IgD-negative memory B cell (primary cell): ENCODE results near the gene LRRC1. TPM values are rescaled to one million over a fixed set of nuclear protein-coding genes. Genes with fewer than 3 reads are reported as not detected.
A peak's percentile ranks its signal among the peaks of the same experiment; 100 is the strongest.

Experiments used
- H3K27ac Mint-ChIP-seq, 3 donors: one replicate each; pipeline ENCODE4 v1.8.0; 2020 to 2022; ENCODE audit warnings: mild to moderate bottlenecking in 3 of 3, mixed read lengths in 3 of 3, moderate library complexity in 1 of 3
- H3K27me3 Mint-ChIP-seq: one replicate; pipeline ENCODE4 v1.8.0; 2021; ENCODE audit warnings: mixed read lengths
- H3K36me3 Mint-ChIP-seq: one replicate; pipeline ENCODE4 v1.8.0; 2020; ENCODE audit warnings: mild to moderate bottlenecking, mixed read lengths
- H3K4me1 Mint-ChIP-seq, 3 donors: one replicate each; pipeline ENCODE4 v1.8.0; 2020 to 2022; ENCODE audit warnings: mixed read lengths in 3 of 3, mild to moderate bottlenecking in 1 of 3
- H3K4me3 Mint-ChIP-seq, 4 donors: one replicate each; pipeline ENCODE4 v1.8.0; 2020 to 2022; ENCODE audit warnings: mild to moderate bottlenecking in 4 of 4, mixed read lengths in 4 of 4, moderate library complexity in 3 of 4
- H3K9me3 Mint-ChIP-seq, 3 donors: one replicate each; pipeline ENCODE4 v1.8.0; 2020 to 2021; ENCODE audit warnings: mixed read lengths in 3 of 3, mild to moderate bottlenecking in 1 of 3
- polyA plus RNA-seq: library from polyadenylated mRNA; unstranded; fragments of 300-500 nt; fragmentation: Illumina TruSeq; gene quantifications from one replicate; pipeline ENCODE4 v1.2.3, GENCODE V29; 2021

The LRRC1 gene
- polyA plus RNA-seq, 1 donor from 2014 or later, result 5.0 TPM

- no peak overlapping the region for H3K27ac Mint-ChIP-seq
- H3K4me1 Mint-ChIP-seq, result peaks cover 6 to 8% (median 7%) of the 10 kb centered on the region in 3 donors
- no peaks in the 10 kb centered on the region for H3K36me3 Mint-ChIP-seq
- H3K9me3 Mint-ChIP-seq, result peaks cover 0 to 1% (median 0%) of the 10 kb centered on the region in 3 donors
- no peaks in the 10 kb centered on the region for H3K27me3 Mint-ChIP-seq
- H3K4me3 Mint-ChIP-seq, result no peak overlapping the region
Observed at GRCh38 chr6:53833155-53833554, 38.4 kb downstream of the LRRC1 start.

GRCh38 chr6:53834132-53834531 is 39.3 kb downstream of the LRRC1 start:
- H3K9me3 Mint-ChIP-seq, result peaks cover 0 to 1% (median 0%) of the 10 kb centered on the region in 3 donors
- H3K27ac Mint-ChIP-seq, result no peak overlapping the region
- no peak overlapping the region for H3K4me3 Mint-ChIP-seq
- H3K27me3 Mint-ChIP-seq, result no peaks in the 10 kb centered on the region
- no peaks in the 10 kb centered on the region for H3K36me3 Mint-ChIP-seq
- peaks cover 9 to 12% (median 10%) of the 10 kb centered on the region in 3 donors for H3K4me1 Mint-ChIP-seq

GRCh38 chr6:53837865-53838769 is 43.3 kb downstream of the LRRC1 start:
- Mint-ChIP-seq H3K36me3 (peaks cover 5% of the 10 kb centered on the region), H3K9me3 (peaks cover 0 to 5% (median 0%) of the 10 kb centered on the region in 3 donors), H3K27me3 (no peaks in the 10 kb centered on the region), H3K27ac (no peak overlapping the region), H3K4me3 (peak overlapping the region in 1 of 4 donors; percentile 29), H3K4me1 (peaks cover 5 to 12% (median 6%) of the 10 kb centered on the region in 3 donors)

GRCh38 chr6:53840027-53840426 is 45.2 kb downstream of the LRRC1 start:
- Mint-ChIP-seq H3K27ac (peak overlapping the region in 1 of 3 donors; percentile 87), H3K36me3 (peaks cover 7% of the 10 kb centered on the region), H3K27me3 (no peaks in the 10 kb centered on the region), H3K4me3 (no peak overlapping the region), H3K9me3 (peaks cover 0 to 5% (median 0%) of the 10 kb centered on the region in 3 donors), H3K4me1 (peaks cover 5 to 12% (median 6%) of the 10 kb centered on the region in 3 donors)

DNA sequence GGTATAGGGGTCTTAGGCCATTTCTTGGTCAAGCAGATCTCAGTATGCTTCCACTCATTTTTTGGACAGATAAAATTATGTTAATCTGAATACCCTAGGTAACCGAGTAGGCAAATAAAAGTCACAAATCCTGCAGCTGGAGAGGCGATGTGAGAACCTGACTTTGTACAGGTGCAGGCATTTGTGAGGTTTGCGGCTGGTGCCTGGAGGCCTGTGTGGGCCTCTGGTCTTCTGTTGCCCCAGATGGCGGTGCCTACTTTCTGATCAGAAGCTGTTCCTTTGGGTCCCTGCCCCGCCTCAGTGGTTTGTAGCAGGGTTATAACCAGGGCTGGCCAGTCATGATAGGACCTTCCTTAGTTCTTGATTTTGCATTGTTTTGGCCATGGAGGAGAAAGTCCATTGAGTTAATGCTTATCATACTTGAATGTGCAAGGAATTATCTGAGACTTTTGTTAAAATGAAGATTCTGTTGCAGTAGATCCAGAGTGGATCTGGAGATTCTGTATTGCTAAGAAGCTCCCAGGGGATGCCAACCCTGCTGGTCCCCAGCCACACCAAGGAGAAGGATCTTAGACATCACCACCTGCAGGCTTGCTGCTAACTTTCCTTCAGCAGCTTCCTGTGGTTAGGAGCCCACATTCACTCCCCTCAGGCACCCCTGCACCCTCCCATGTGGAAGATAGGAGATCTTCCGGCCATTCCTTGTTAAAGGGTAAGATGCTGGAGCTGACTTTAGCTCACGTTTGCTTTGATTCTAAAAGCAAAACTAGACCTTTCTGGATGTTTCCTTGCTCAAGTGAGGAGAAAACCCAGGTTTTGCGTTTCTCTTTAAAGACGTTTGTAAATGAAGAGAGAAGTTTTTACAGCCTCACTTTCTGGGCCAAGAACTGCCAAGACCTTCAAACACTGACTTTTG is 50.7 kb downstream of the LRRC1 start:
- H3K27me3 Mint-ChIP-seq, result no peaks in the 10 kb centered on the region
- no peaks in the 10 kb centered on the region for H3K4me1 Mint-ChIP-seq
- peak overlapping the region in 1 of 4 donors; percentile 17 for H3K4me3 Mint-ChIP-seq
- H3K9me3 Mint-ChIP-seq, result no peaks in the 10 kb centered on the region
- peaks cover 7% of the 10 kb centered on the region for H3K36me3 Mint-ChIP-seq
- H3K27ac Mint-ChIP-seq, result no peak overlapping the region

DNA sequence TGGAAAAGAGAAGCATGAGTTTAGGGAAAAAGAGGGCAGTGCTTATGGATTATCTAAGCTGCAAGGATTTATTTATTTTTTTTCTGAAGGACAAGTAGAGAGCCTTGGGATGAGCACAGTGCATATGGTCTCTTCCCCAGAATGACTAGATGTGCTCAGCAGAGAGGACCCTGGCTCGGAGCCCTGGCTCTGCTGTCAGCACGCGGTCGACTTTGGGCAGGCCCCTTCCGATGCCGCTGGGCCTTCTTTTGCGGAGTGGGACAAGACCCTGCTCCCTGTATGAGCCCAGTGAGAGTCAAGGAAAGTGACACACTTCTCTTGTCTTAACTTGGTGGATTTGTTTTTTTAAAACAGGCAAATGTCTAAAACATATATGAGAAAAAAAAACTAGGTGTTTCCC is 51.4 kb downstream of the LRRC1 start:
- no peaks in the 10 kb centered on the region for H3K9me3 Mint-ChIP-seq
- H3K4me1 Mint-ChIP-seq, result no peaks in the 10 kb centered on the region
- H3K27ac Mint-ChIP-seq, result no peak overlapping the region
- no peaks in the 10 kb centered on the region for H3K27me3 Mint-ChIP-seq
- H3K36me3 Mint-ChIP-seq, result peaks cover 7% of the 10 kb centered on the region
- H3K4me3 Mint-ChIP-seq, result no peak overlapping the region

GRCh38 chr6:53847796-53848314 is 53.0 kb downstream of the LRRC1 start:
- H3K27ac Mint-ChIP-seq, result peak overlapping the region in 1 of 3 donors; percentile 39
- peaks cover 5% of the 10 kb centered on the region for H3K36me3 Mint-ChIP-seq
- H3K4me3 Mint-ChIP-seq, result no peak overlapping the region
- peaks cover 0 to 5% (median 0%) of the 10 kb centered on the region in 3 donors for H3K4me1 Mint-ChIP-seq
- H3K9me3 Mint-ChIP-seq, result no peaks in the 10 kb centered on the region
- no peaks in the 10 kb centered on the region for H3K27me3 Mint-ChIP-seq

DNA sequence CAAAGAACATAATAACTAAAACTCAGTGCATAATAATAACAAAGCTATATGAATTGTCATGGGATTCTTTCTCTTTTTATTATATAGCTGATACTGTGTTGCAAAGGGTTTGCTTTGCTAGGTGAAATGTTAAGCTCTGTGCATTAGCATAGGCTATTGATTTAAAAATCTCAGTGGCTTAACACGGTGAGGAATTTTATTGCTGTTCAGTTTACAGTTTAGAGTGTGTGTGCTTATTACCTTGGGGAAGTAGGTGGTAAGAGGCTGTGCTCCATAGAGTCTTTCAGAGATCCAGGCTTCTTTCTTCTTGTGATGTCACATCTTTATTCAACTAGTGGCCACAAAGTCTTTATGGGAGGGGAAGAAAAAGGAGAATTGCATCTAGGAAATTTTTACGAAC is 55.7 kb downstream of the LRRC1 start:
- Mint-ChIP-seq H3K4me1 (peaks cover 0 to 13% (median 9%) of the 10 kb centered on the region in 3 donors), H3K27ac (no peak overlapping the region), H3K9me3 (no peaks in the 10 kb centered on the region), H3K4me3 (no peak overlapping the region), H3K27me3 (no peaks in the 10 kb centered on the region), H3K36me3 (peaks cover 2% of the 10 kb centered on the region)

- H3K27me3 Mint-ChIP-seq, result no peaks in the 10 kb centered on the region
- H3K4me3 Mint-ChIP-seq, result no peak overlapping the region
- no peaks in the 10 kb centered on the region for H3K36me3 Mint-ChIP-seq
- no peak overlapping the region for H3K27ac Mint-ChIP-seq
- no peaks in the 10 kb centered on the region for H3K9me3 Mint-ChIP-seq
- H3K4me1 Mint-ChIP-seq, result peaks cover 0 to 17% (median 9%) of the 10 kb centered on the region in 3 donors
Observed at GRCh38 chr6:53851561-53851960, 56.8 kb downstream of the LRRC1 start.

- Mint-ChIP-seq H3K27me3 (no peaks in the 10 kb centered on the region), H3K36me3 (peaks cover 6% of the 10 kb centered on the region), H3K27ac (no peak overlapping the region), H3K4me3 (no peak overlapping the region), H3K9me3 (no peaks in the 10 kb centered on the region), H3K4me1 (peaks cover 2 to 19% (median 12%) of the 10 kb centered on the region in 3 donors)
Observed at GRCh38 chr6:53852805-53853204, 58.0 kb downstream of the LRRC1 start.

DNA sequence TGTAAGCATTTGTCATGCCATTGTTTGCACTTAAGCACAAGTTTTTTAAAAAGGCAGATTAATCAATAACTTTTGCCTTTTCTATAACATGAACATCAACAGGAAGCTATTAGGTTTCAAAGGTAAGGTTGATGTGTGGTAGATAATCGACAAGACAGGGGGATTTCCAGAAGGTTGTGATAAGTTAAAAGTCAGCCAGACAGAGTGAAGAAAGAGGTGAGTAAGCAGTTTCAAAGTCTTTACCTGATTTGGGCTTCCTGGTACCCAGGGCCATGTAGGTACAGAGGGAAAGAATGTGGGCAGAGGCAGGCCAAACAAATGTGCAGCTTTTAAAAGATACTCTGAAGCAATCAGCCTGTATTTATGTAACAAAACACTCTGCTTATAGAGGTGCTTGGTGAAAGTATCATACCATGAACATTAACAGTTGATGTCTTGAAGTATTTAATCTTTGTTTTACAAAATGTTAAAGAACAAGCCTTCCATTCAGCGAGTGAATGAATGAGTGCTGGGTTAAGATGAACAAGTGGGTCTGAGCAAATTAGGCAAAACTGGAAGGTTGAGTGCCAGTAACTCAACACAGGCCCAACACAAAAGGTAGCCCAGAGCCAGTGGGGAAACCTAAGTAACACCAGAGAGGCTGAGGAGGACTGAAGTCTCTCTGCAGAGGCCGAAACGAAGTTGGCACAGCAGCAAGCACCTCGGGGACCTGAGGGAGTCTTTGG is 60.2 kb downstream of the LRRC1 start:
- H3K27me3 Mint-ChIP-seq, result no peaks in the 10 kb centered on the region
- no peaks in the 10 kb centered on the region for H3K9me3 Mint-ChIP-seq
- H3K36me3 Mint-ChIP-seq, result peaks cover 6% of the 10 kb centered on the region
- H3K4me3 Mint-ChIP-seq, result no peak overlapping the region
- H3K4me1 Mint-ChIP-seq, result peaks cover 2 to 19% (median 12%) of the 10 kb centered on the region in 3 donors
- no peak overlapping the region for H3K27ac Mint-ChIP-seq

DNA sequence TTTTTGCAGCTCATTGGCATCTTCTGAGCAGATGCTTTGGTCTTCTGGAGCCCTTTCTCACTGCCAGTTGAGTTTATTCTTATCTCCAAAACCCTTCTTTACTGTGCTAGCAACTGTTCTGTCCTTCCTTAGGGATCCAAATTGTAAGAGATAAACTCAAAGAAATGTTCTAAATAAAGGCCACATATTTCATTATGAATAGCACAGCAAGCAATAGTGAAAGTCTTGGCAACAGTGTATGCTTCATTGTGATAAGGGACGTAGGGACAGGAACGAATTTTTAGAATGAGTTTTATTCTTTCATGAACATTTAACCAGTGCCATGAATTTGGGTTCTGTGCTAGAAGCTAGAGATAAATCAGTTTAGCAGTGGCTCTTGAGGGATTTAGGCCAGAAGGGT is 61.1 kb downstream of the LRRC1 start:
- Mint-ChIP-seq H3K36me3 (peaks cover 6% of the 10 kb centered on the region), H3K4me3 (no peak overlapping the region), H3K9me3 (no peaks in the 10 kb centered on the region), H3K27me3 (no peaks in the 10 kb centered on the region), H3K4me1 (peaks cover 2 to 19% (median 12%) of the 10 kb centered on the region in 3 donors), H3K27ac (no peak overlapping the region)

- peaks cover 6% of the 10 kb centered on the region for H3K36me3 Mint-ChIP-seq
- H3K27ac Mint-ChIP-seq, result no peak overlapping the region
- H3K27me3 Mint-ChIP-seq, result no peaks in the 10 kb centered on the region
- no peak overlapping the region for H3K4me3 Mint-ChIP-seq
- H3K4me1 Mint-ChIP-seq, result peaks cover 2 to 14% (median 12%) of the 10 kb centered on the region in 3 donors
- H3K9me3 Mint-ChIP-seq, result no peaks in the 10 kb centered on the region
Observed at GRCh38 chr6:53857318-53858094, 62.7 kb downstream of the LRRC1 start.

DNA sequence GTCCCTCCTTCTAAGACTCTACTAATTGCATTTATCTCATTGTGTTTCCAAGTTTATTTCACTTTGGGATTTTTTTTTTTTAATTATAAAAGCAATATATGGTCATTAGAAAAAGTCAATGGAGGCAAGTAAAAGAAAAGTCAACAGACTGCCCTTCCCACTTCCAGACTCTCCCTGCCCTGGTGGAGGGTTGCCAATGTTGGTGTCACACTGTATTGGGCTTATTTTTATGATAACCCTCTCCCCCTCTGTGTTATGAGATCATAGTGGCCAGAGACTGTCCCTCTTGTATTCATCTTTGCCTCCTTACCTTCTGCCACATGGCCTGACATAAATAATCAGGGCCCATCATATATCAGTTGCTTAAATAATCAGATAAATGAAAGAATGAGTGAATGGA is 63.4 kb downstream of the LRRC1 start:
- H3K4me3 Mint-ChIP-seq, result no peak overlapping the region
- no peak overlapping the region for H3K27ac Mint-ChIP-seq
- H3K27me3 Mint-ChIP-seq, result no peaks in the 10 kb centered on the region
- peaks cover 2 to 16% (median 12%) of the 10 kb centered on the region in 3 donors for H3K4me1 Mint-ChIP-seq
- H3K9me3 Mint-ChIP-seq, result no peaks in the 10 kb centered on the region
- H3K36me3 Mint-ChIP-seq, result peaks cover 6% of the 10 kb centered on the region
